ENCODE measurements around the gene EVL. TPM values are rescaled to one million over a fixed set of nuclear protein-coding genes. Genes with fewer than 3 reads are reported as not detected.
"Not testable (repeated sequence)": the region's sequence is repeated elsewhere in the genome, so short reads cannot be mapped to it uniquely, and the experiment has no call there.

EVL gene
- total RNA-seq, 2 experiments from 2014 or later = 174 to 180 TPM

DNA sequence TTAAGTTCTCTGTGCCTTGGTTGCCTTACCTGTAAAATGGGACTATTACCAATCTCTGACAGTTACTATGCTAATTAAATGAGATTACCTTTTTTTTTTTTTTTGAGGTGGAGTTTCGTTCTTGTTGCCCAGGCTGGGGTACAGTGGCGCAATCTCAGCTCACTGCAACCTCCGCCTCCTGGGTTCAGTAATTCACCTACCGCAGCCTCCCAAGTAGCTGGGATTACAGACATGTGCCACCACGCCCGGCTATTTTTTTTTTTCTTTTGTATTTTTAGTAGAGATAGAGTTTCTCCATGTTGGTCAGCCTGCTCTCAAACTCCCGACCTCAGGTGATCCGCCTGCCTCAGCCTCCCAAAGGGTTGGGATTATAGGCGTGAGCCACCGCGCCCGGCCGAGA, 35.2 kb upstream of the EVL start:
- H3K9me3 Mint-ChIP-seq; H3K27ac Mint-ChIP-seq; intact Hi-C loops (cut with micrococcal nuclease); H3K4me3 Mint-ChIP-seq; H3K36me3 Mint-ChIP-seq; H3K27me3 Mint-ChIP-seq; H3K4me1 Mint-ChIP-seq (ENCODE audit: low read depth); POLR2A ChIA-PET; DNase-seq: not testable (repeated sequence)
- CTCF ChIA-PET = interaction anchor here (1.0 kb wide), 2 partner anchors 47 to 163 kb away, joined by 3 read pairs; no protein-coding TSS in a partner anchor

DNA sequence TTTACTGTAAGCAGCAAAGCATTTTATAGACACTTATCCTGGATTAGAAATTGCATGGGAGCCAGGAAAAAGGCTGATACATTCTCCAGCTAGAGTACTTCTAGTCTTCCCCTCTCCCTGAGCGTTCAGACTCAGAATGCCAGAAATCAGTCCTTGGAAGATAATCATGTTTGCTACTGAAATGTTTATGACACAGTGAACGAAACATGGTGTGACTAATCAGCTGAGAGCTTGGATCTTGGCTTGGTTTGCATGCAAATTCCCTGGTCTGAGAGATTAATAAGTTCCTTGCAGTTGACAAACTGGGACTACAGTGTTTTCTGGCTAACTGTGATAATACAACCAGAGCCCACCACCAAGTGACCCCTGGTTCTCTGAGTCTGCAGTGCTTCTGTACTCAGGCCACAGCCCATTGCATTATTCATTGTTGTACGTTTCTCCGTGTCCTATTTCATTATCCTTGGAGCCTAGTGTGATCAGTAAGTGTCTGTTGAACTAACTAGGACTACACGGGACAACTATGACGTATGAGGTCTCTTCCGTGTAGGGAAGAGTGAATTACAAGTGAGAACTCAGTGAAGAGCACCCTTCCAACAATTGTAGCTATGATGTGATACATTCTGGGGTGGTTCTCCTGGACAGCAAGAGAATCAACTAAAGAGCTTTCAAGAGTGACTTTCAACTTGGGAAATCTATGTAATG, 34.6 kb upstream of the EVL start:
- Mint-ChIP-seq H3K4me1 (ENCODE audit: low read depth) (peaks cover 3% of the 10 kb centered on the region), H3K9me3 (no peaks in the 10 kb centered on the region), H3K27me3 (no peaks in the 10 kb centered on the region), H3K4me3 (no peak overlapping the region), H3K36me3 (no peaks in the 10 kb centered on the region), H3K27ac (no peak overlapping the region)
- ChIA-PET POLR2A (no interaction called here), CTCF (interaction anchor here (0.6 to 1.1 kb wide), 4 partner anchors 48 to 623 kb away, joined by 3 read pairs; no protein-coding TSS in a partner anchor)
- DNase-seq = no peak
- intact Hi-C loops (cut with micrococcal nuclease) = no loop called here

DNA sequence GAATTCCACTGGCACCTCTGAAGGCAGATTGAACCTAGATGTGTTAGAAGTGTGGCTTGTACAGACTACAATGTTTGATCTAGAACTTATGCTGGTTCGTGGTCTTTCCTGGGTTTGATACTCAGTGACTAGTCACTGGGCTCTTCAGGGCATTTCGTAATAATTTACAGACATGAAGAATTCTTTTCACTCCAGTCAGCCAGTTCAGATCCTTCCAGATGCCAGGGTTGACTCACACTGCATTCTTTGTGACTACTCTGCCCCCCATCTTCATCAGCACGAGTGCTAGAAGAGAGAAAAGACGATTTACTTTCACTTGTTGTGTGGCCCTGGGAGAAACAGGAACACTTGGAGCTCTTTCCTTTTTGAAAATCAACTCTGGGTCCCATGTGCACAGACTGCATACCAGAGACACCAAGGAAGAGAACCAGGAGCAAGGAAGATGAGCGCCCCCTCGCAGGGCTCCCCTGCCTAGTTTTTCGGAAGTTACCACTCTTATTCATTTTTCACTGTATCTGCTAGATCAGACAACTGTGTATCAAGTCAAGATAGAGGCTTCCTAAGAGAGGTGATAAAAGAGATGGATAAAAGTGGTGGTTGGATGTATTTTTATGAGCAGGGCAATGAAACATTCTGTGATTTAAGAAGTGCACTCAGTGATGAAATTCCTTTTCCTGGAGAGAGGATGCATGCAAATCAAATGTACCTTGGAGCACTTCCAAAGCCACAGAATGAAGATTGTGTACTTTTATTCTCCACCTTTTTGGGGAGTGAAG, 33.5 kb upstream of the EVL start:
- ChIA-PET CTCF (interaction anchor here (0.9 to 1.1 kb wide), 2 partner anchors 49 to 76 kb away, joined by 3 read pairs; no protein-coding TSS in a partner anchor), POLR2A (no interaction called here)
- DNase-seq = no peak
- H3K4me1 Mint-ChIP-seq (ENCODE audit: low read depth) = peaks cover 3% of the 10 kb centered on the region
- no peak overlapping the region for H3K4me3 Mint-ChIP-seq
- no peaks in the 10 kb centered on the region for H3K9me3 Mint-ChIP-seq
- H3K27me3 Mint-ChIP-seq = no peaks in the 10 kb centered on the region
- H3K27ac Mint-ChIP-seq = no peak overlapping the region
- H3K36me3 Mint-ChIP-seq = no peaks in the 10 kb centered on the region
- intact Hi-C loops (cut with micrococcal nuclease) = no loop called here

DNA sequence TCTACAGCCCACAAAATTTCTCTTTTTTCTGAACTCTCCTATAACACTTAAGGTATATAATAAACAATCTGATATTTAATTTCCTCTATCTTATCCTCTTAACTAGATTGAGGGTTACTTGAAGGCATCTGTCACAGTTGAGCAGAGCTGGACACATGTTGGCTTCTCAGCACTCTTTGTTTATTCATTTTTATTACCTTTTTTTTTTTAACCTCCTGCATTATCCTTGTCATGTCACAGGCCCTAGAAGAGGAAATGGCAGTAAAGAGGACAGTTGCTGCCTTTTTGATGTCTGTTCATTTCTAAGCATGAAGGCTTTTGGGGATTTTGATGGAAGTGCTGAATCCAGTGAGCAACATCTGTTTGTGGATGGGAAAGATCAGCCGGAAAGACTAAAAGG, 32.5 kb upstream of the EVL start:
- intact Hi-C loops (cut with micrococcal nuclease) = no loop called here
- CTCF ChIA-PET = no interaction called here
- H3K4me1 Mint-ChIP-seq (ENCODE audit: low read depth) = peaks cover 3% of the 10 kb centered on the region
- H3K4me3 Mint-ChIP-seq = no peak overlapping the region
- POLR2A ChIA-PET = no interaction called here
- H3K9me3 Mint-ChIP-seq = no peaks in the 10 kb centered on the region
- H3K27me3 Mint-ChIP-seq = no peaks in the 10 kb centered on the region
- no peak for DNase-seq
- no peak overlapping the region for H3K27ac Mint-ChIP-seq
- no peaks in the 10 kb centered on the region for H3K36me3 Mint-ChIP-seq

DNA sequence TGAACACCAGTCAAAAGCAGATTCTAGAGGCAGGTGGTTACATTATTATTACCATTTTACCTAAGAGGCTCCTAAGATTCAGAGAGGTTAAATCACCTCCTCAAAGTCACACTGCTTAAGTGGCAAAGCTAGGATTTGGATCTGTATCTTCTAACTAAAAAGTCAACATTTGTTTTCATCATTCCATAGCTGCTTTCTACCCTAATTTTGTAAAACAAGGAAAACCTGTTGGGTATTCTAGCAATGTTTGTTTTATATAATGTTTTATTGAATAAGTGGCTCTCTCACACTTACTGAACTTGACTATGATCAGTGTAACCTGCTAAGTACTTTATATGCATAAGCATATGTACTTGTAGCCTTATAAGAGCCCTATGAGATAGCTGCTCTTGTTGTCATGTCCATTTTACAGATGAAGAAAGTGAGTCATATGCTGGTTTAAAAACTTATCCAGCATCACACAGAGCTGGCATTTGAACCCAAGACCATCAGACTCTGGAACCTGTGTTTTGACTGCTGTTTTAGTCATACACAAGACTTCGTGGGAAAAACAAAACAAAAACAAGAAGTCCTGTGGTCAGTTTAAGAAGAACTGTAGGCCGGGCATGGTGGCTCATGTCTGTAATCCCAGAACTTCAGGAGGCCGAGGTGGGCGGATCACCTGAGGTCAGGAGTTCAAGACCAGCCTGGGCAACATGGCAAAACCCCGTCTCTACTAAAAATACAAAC, 31.7 kb upstream of the EVL start:
- ChIA-PET POLR2A (no interaction called here), CTCF (no interaction called here)
- DNase-seq = no peak
- Mint-ChIP-seq H3K4me3 (no peak overlapping the region), H3K36me3 (no peaks in the 10 kb centered on the region), H3K27ac (no peak overlapping the region), H3K4me1 (ENCODE audit: low read depth) (peaks cover 3% of the 10 kb centered on the region), H3K9me3 (no peaks in the 10 kb centered on the region), H3K27me3 (no peaks in the 10 kb centered on the region)
- intact Hi-C loops (cut with micrococcal nuclease) = no loop called here

DNA sequence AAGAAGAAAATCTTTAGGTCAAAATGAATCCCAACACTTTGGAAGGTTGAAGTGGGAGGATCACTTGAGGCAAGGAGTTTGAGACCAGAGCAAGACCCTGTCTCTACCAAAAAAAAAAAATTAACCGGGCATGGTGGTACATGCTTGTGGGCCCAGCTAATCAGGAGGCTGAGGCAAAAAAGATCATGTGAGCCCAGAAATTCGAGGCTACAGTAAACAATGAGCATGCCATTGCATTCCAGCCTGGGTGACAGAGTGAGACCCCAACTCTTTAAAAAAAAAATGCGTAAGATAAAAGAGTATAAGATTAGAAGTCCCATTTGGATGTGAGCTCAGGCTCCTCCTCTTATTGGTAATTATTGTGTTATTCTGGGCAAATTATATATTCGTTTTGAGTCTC, 30.8 kb upstream of the EVL start:
- no peak for DNase-seq
- Mint-ChIP-seq H3K36me3 (no peaks in the 10 kb centered on the region), H3K27ac (no peak overlapping the region), H3K9me3 (no peaks in the 10 kb centered on the region), H3K27me3 (no peaks in the 10 kb centered on the region), H3K4me1 (ENCODE audit: low read depth) (peaks cover 3% of the 10 kb centered on the region), H3K4me3 (no peak overlapping the region)
- intact Hi-C loops (cut with micrococcal nuclease) = no loop called here
- POLR2A ChIA-PET = no interaction called here
- CTCF ChIA-PET = interaction anchor here (1.7 kb wide), 1 partner anchor 74 kb away, joined by 6 read pairs; no protein-coding TSS in a partner anchor

DNA sequence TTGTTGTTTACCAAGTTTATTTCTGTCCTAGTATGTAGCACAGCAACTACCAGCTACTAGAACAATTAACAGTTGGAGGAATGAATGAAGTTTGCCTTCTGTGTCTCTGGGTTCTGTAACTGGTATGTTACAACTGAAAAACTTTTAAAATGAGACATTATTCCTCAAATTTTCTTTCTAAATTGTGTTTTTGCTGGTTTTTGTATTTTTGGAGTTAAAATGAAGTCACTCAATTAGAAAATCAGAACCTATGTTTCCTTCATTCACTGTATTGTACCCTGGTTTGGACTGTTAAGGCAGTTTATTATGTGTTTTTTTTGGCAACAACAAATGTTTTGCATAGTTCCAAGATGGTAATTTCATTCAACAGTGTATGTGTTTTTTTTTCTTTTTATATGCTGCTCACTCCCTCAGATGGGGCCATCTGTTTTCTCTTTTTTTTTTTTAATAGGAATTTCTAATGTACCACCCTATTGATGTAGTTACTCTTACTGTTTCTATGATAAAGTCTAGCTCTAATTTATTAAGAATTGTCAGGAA, 30.2 kb upstream of the EVL start:
- no peak overlapping the region for H3K27ac Mint-ChIP-seq
- CTCF ChIA-PET = interaction anchor here (0.6 to 1.7 kb wide), 2 partner anchors 73 to 79 kb away, joined by 3 to 6 read pairs; no protein-coding TSS in a partner anchor

DNA sequence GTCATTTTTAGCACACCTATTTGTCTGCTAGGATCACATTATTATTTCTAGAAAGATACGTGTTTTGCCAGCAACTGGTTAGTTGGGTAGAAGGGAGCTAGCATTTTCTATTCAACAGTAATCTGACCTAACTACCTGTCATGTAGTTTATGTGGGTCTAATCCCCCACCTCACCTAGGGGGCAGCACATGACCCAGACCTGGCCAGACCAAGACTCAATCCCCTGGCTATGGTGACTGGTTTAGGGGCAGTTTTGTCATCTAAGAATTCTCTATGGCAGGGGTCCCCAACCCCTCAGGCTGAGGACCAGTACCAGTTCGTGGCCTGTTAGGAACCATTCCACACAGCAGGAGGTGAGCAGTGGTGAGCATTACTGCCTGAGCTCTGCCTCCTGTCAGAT, 29.5 kb upstream of the EVL start:
- Mint-ChIP-seq H3K9me3 (no peaks in the 10 kb centered on the region), H3K36me3 (no peaks in the 10 kb centered on the region), H3K4me3 (no peak overlapping the region), H3K27me3 (no peaks in the 10 kb centered on the region), H3K4me1 (ENCODE audit: low read depth) (peaks cover 3% of the 10 kb centered on the region), H3K27ac (no peak overlapping the region)
- no peak for DNase-seq
- ChIA-PET POLR2A (no interaction called here), CTCF (interaction anchor here (0.6 to 1.7 kb wide), 5 partner anchors 11 to 342 kb away, joined by 3 to 6 read pairs (median 3); no protein-coding TSS in a partner anchor)
- intact Hi-C loops (cut with micrococcal nuclease) = no loop called here

More for the DNA sequence above, 30.2 kb upstream of the EVL start:
- peaks cover 3% of the 10 kb centered on the region for H3K4me1 Mint-ChIP-seq (ENCODE audit: low read depth)
- H3K36me3 Mint-ChIP-seq = no peaks in the 10 kb centered on the region
- no peak for DNase-seq
- intact Hi-C loops (cut with micrococcal nuclease) = no loop called here
- POLR2A ChIA-PET = no interaction called here
- H3K4me3 Mint-ChIP-seq = no peak overlapping the region
- no peaks in the 10 kb centered on the region for H3K27me3 Mint-ChIP-seq
- H3K9me3 Mint-ChIP-seq = no peaks in the 10 kb centered on the region

DNA sequence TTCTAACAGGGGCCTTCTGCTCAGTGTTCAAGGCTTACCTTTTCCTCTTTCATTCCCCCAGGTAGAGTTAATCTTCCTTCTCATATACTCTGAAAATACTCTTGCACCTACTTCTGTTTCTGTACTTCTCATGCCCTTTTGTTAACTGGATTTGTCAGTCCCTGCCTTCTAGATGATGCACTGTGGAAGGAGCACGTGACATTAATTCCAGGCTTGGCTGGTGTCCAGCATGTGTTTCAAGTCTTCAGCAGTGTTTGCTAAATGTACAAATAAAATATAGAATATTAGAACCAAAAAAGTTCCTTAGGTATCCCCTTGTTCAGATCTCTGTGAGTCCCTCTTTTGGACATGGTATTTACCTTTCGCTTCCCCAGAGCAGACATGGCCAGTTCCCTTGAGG, 27.9 kb upstream of the EVL start:
- POLR2A ChIA-PET = no interaction called here
- H3K27ac Mint-ChIP-seq = no peak overlapping the region
- intact Hi-C loops (cut with micrococcal nuclease) = no loop called here

DNA sequence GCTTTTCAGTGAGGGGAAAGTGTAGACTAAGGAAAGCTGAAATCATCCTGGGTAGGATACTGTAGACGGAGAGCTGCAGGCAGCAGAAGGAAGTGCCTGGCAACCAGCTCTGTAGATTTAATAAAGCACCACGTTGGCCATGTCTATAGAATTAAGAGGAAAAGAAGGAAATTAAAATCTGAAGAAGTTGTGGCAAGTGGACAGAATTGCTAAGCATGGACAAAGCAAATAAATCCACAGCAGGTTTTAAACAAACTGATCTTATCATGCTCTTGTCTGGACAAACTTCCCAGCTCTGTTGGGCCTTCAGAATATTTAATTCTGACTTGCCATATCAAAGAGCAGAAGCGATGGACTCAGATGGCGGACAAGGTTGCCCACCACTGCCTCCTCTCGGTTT, 27.2 kb upstream of the EVL start:
- DNase-seq = no peak
- POLR2A ChIA-PET = no interaction called here
- CTCF ChIA-PET = interaction anchor here (0.5 to 1.4 kb wide), 3 partner anchors 21 to 166 kb away, joined by 3 read pairs; no protein-coding TSS in a partner anchor
- H3K4me1 Mint-ChIP-seq (ENCODE audit: low read depth) = no peaks in the 10 kb centered on the region
- intact Hi-C loops (cut with micrococcal nuclease) = no loop called here
- H3K27ac Mint-ChIP-seq = no peak overlapping the region
- H3K4me3 Mint-ChIP-seq = no peak overlapping the region
- no peaks in the 10 kb centered on the region for H3K36me3 Mint-ChIP-seq
- no peaks in the 10 kb centered on the region for H3K9me3 Mint-ChIP-seq
- H3K27me3 Mint-ChIP-seq = no peaks in the 10 kb centered on the region

More for the DNA sequence above, 27.9 kb upstream of the EVL start:
- H3K36me3 Mint-ChIP-seq = no peaks in the 10 kb centered on the region
- no peak for DNase-seq
- CTCF ChIA-PET = interaction anchor here (1.3 to 1.6 kb wide), 2 partner anchors 118 to 155 kb away, joined by 3 to 4 read pairs; no protein-coding TSS in a partner anchor
- H3K27me3 Mint-ChIP-seq = no peaks in the 10 kb centered on the region
- H3K4me3 Mint-ChIP-seq = no peak overlapping the region
- H3K9me3 Mint-ChIP-seq = no peaks in the 10 kb centered on the region
- H3K4me1 Mint-ChIP-seq (ENCODE audit: low read depth) = no peaks in the 10 kb centered on the region

DNA sequence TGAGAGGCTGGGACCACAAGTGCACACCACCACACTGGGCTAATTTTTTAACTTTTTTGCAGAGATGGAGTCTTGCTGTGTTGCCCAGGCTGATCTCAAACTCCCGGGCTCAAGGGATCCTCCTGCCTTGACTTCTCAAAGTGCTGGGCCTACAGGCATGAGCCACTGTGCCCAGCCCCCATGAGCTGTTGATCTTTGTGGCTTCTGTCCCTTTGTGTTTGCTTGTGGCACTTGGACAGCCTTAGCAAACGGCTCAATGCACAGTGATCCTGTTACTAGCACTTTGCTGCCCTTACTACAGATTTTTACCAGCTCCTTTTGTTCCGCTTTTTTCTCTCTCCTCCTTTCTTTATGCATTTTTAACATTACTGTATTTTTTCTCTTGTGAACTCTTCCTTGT, 25.3 kb upstream of the EVL start:
- ChIA-PET CTCF (interaction anchor here (1.0 to 1.4 kb wide), 3 partner anchors 14 to 57 kb away, joined by 3 to 4 read pairs (median 4); no protein-coding TSS in a partner anchor), POLR2A (no interaction called here)
- Mint-ChIP-seq H3K36me3 (no peaks in the 10 kb centered on the region), H3K27me3 (no peaks in the 10 kb centered on the region), H3K27ac (no peak overlapping the region), H3K9me3 (no peaks in the 10 kb centered on the region), H3K4me1 (ENCODE audit: low read depth) (no peaks in the 10 kb centered on the region), H3K4me3 (no peak overlapping the region)
- no peak for DNase-seq
- intact Hi-C loops (cut with micrococcal nuclease) = no loop called here

DNA sequence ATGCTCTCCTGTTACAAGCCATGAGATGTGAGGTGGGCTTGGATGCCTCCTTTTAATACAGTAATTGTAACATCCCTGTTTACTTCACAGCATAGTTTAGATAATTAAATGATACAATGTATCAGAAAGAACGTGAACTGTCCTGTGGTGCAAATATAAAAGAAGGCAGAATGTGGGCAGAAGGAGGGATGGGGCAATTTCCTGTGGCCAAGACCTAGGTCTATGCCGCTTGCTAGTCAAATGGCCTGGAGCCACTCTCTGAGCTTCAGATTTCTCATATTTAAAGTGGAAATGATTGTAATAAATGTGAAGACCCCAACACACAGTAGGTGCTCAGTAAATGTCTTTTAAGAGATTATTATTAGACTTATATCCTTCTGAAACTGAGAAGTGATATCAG, 24.0 kb upstream of the EVL start:
- H3K27me3 Mint-ChIP-seq = no peaks in the 10 kb centered on the region
- intact Hi-C loops (cut with micrococcal nuclease) = no loop called here
- no peaks in the 10 kb centered on the region for H3K36me3 Mint-ChIP-seq
- no peak overlapping the region for H3K27ac Mint-ChIP-seq
- no peak for DNase-seq
- no peaks in the 10 kb centered on the region for H3K9me3 Mint-ChIP-seq
- H3K4me1 Mint-ChIP-seq (ENCODE audit: low read depth) = no peaks in the 10 kb centered on the region
- CTCF ChIA-PET = interaction anchor here (1.0 to 1.2 kb wide), 2 partner anchors 38 to 67 kb away, joined by 3 to 4 read pairs; no protein-coding TSS in a partner anchor
- no peak overlapping the region for H3K4me3 Mint-ChIP-seq
- POLR2A ChIA-PET = no interaction called here
